Thymus (tissue), 11 donors: ENCODE measurements around the gene CGB2. TPM values are rescaled to one million over a fixed set of nuclear protein-coding genes. Genes with fewer than 3 reads are reported as not detected.
"Not testable (repeated sequence)": the region's sequence is repeated elsewhere in the genome, so short reads cannot be mapped to it uniquely, and the experiment has no call there.

Experiments used
- DNase-seq, 9 donors: peaks; one replicate each; pipeline ENCODE4 v3.0.0-alpha.2; 2013; ENCODE audit warnings: low spot score in 9 of 9, low read depth in 6 of 9, missing footprints in 1 of 9
- H3K27ac ChIP-seq, 2 donors: one replicate each; pipeline ENCODE4 v1.5.1; 2013; ENCODE audit warnings: control low read depth in 1 of 2, low read depth in 1 of 2, low read length in 1 of 2, mild to moderate bottlenecking in 1 of 2, moderate library complexity in 1 of 2
- H3K27me3 ChIP-seq, 2 donors: one replicate each; pipeline ENCODE4 v1.5.1; 2013; ENCODE audit warnings: low read length in 1 of 2; ENCODE audit not compliant: control insufficient read depth in 2 of 2, insufficient read depth in 1 of 2
- H3K36me3 ChIP-seq, 2 donors: one replicate each; pipeline ENCODE4 v1.5.1; 2013; ENCODE audit warnings: low read length in 1 of 2, mild to moderate bottlenecking in 1 of 2, moderate library complexity in 1 of 2; ENCODE audit not compliant: control insufficient read depth in 2 of 2, insufficient read depth in 2 of 2
- H3K4me1 ChIP-seq, 2 donors: one replicate each; pipeline ENCODE4 v1.5.1; 2013; ENCODE audit warnings: low read length in 2 of 2; ENCODE audit not compliant: control insufficient read depth in 2 of 2, insufficient read depth in 2 of 2
- H3K4me3 ChIP-seq, 2 donors: one replicate each; pipeline ENCODE4 v1.5.1; 2013; ENCODE audit warnings: low read length in 2 of 2, control low read depth in 1 of 2, mild to moderate bottlenecking in 1 of 2
- H3K9me3 ChIP-seq, 2 donors: one replicate each; pipeline ENCODE4 v1.5.1; 2013; ENCODE audit warnings: low read length in 1 of 2, mild to moderate bottlenecking in 1 of 2; ENCODE audit not compliant: control insufficient read depth in 2 of 2, insufficient read depth in 1 of 2
- WGBS: extraction: QIAGEN DNeasy Blood & Tissue Kit; methylation state at CpG from one replicate; pipeline ENCODE4 v1.1.7; 2013; 5-methylcytosine and 5-hydroxymethylcytosine counted together
- polyA plus RNA-seq: library from polyadenylated mRNA; stranded (reverse); fragments of 200-250 nt; gene quantifications from one replicate; pipeline ENCODE4 v1.2.3, GENCODE V29; 2013
- total RNA-seq: library from RNA; stranded (reverse); fragments of 120-200 nt; gene quantifications from one replicate; pipeline ENCODE4 v1.2.4, GENCODE V29; 2013
- donor health status: healthy.

The CGB2 gene
- total and polyA plus RNA-seq, 2 donors = 0.11 TPM; not detected in 1

- H3K27me3 ChIP-seq = peaks cover 10 to 32% of the 10 kb centered on the region in 2 donors
- DNase-seq = not testable (repeated sequence)
- 77% methylated on average over 15 of the region's 15 CpGs for WGBS
These were observed 7.5 kb upstream of the CGB2 start, which contains the start of gene CGB3 for GRCh38 chr19:49024233-49024632. Gene CGB3, minus strand, starts transcription at chr19:49024333. Its CDS starts 362 bp downstream, at chr19:49023971.

GRCh38 chr19:49025088-49025487 is 6.6 kb upstream of the CGB2 start:
- H3K4me1 ChIP-seq, H3K4me3 ChIP-seq, DNase-seq, H3K36me3 ChIP-seq, H3K27ac ChIP-seq, H3K9me3 ChIP-seq: not testable (repeated sequence)
- peaks cover 4 to 24% of the 10 kb centered on the region in 2 donors for H3K27me3 ChIP-seq
- WGBS = 93% methylated on average over 4 of the region's 6 CpGs

More at GRCh38 chr19:49024233-49024632, 7.5 kb upstream of the CGB2 start, which contains the start of gene CGB3:
- not testable (repeated sequence) for H3K9me3 ChIP-seq, H3K4me1 ChIP-seq, H3K36me3 ChIP-seq, H3K4me3 ChIP-seq, H3K27ac ChIP-seq

- not testable (repeated sequence) for DNase-seq, H3K36me3 ChIP-seq, H3K27ac ChIP-seq, H3K4me1 ChIP-seq, H3K9me3 ChIP-seq, H3K4me3 ChIP-seq
- peaks cover 0 to 19% of the 10 kb centered on the region in 2 donors for H3K27me3 ChIP-seq
- WGBS = 91% methylated on average over 23 of the region's 23 CpGs
These were observed 6.1 kb upstream of the CGB2 start for GRCh38 chr19:49025599-49025998.

GRCh38 chr19:49028686-49029085 is 3.0 kb upstream of the CGB2 start:
- not testable (repeated sequence) for H3K9me3 ChIP-seq, DNase-seq
- WGBS = 89% methylated on average over 9 of the region's 9 CpGs

GRCh38 chr19:49029749-49030148 is 1.9 kb upstream of the CGB2 start:
- 93% methylated on average over 14 of the region's 14 CpGs for WGBS
- not testable (repeated sequence) for H3K27me3 ChIP-seq, H3K4me1 ChIP-seq, H3K27ac ChIP-seq, H3K9me3 ChIP-seq, H3K4me3 ChIP-seq, H3K36me3 ChIP-seq, DNase-seq

More at GRCh38 chr19:49028686-49029085, 3.0 kb upstream of the CGB2 start:
- H3K36me3 ChIP-seq, H3K27ac ChIP-seq, H3K4me3 ChIP-seq, H3K27me3 ChIP-seq, H3K4me1 ChIP-seq: not testable (repeated sequence)

GRCh38 chr19:49030323-49030722 is 1.4 kb upstream of the CGB2 start:
- not testable (repeated sequence) for H3K4me1 ChIP-seq, H3K4me3 ChIP-seq, H3K27ac ChIP-seq, DNase-seq, H3K36me3 ChIP-seq, H3K9me3 ChIP-seq, H3K27me3 ChIP-seq
- WGBS = 95% methylated on average over 5 of the region's 8 CpGs

- WGBS = 64% methylated on average over 18 of the region's 18 CpGs
- DNase-seq, H3K9me3 ChIP-seq, H3K27ac ChIP-seq, H3K4me1 ChIP-seq, H3K36me3 ChIP-seq, H3K4me3 ChIP-seq, H3K27me3 ChIP-seq: not testable (repeated sequence)
These were observed 5.1 kb downstream of the CGB2 start, which contains the start of gene CGB1 for GRCh38 chr19:49036815-49037214. Gene CGB1, minus strand, starts transcription at chr19:49036895. Its CDS starts 184 bp downstream, at chr19:49036711.

- H3K27me3 ChIP-seq, H3K9me3 ChIP-seq, DNase-seq, H3K4me1 ChIP-seq, H3K27ac ChIP-seq, H3K36me3 ChIP-seq, H3K4me3 ChIP-seq: not testable (repeated sequence)
- 97% methylated on average over 7 of the region's 8 CpGs for WGBS
These were observed 6.4 kb downstream of the CGB2 start for GRCh38 chr19:49038111-49038510.

GRCh38 chr19:49038557-49039276 is 7.0 kb downstream of the CGB2 start:
- H3K27ac ChIP-seq, H3K4me3 ChIP-seq, DNase-seq, H3K27me3 ChIP-seq, H3K36me3 ChIP-seq, H3K9me3 ChIP-seq, H3K4me1 ChIP-seq: not testable (repeated sequence)
- 96% methylated on average over 26 of the region's 26 CpGs for WGBS
